ENCODE data around the gene FKBP11.
A peak's percentile ranks its signal among the peaks of the same experiment; 100 is the strongest.

The FKBP11 gene

DNA sequence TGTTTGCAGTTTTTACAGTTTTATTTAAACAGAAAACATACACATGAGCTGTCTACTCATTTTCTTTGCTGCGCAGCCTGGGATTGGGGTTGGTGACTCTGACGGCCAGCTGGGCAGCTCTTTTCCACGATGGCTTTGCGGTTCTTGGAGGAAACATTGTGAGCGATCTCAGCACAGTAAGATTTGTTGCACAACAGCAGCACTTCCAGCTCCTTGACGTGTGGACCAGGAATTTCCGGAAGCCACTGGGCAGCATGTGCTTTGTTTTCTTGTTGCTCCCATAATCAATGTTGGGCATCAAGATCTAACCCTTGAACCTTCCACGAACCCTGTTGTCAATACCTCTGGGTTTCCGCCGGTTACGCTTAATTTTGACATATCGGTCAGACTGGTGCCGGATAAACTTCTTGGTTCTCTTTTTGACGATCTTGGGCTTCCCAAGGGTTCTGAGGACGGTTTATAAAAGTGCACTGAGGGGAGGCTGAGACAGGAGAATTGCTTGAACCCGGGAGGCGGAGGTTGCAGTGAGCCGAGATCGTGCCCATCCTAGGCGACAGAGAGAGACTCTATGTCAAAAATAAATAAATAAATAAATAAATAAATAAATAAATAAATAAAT lies 21.8 kb downstream of the FKBP11 start:
- Histone ChIP-seq H3K9me3 (ENCODE audit: insufficient read depth, low read length) (no peaks in the 10 kb centered on the region), H3K27me3 (ENCODE audit: low read depth, low read length) (no peaks in the 10 kb centered on the region; the same call in 1 of the 2 replicates), H3K79me2 (ENCODE audit: low read length) (no peaks in the 10 kb centered on the region), H4K20me1 (ENCODE audit: insufficient read depth, low read length) (no peaks in the 10 kb centered on the region), H3K9ac (ENCODE audit: low read length) (no peak overlapping the region), H2AFZ (ENCODE audit: low read depth, low read length) (0 out of 2 replicates have a peak overlapping the region, but pooled peaks have one; percentile 33), H3K36me3 (replicated peaks; ENCODE audit: low read depth, low read length) (no peaks in the 10 kb centered on the region), H3K4me2 (ENCODE audit: low read length) (no peak overlapping the region), H3K4me1 (ENCODE audit: low read length) (peaks cover 7% of the 10 kb centered on the region), H3K4me3 (ENCODE audit: low read length) (no peak overlapping the region), H3K27ac (ENCODE audit: low read length) (no peak overlapping the region)
- TF ChIP-seq EZH2phosphoT487 (IDR thresholded peaks at IDR 0.05; ENCODE audit: low read depth): no peak
- TF ChIP-seq CTCF (IDR thresholded peaks at IDR 0.05; ENCODE audit: low read depth, low read length): no peak

- Histone ChIP-seq H3K9ac (ENCODE audit: low read length) (no peak overlapping the region), H2AFZ (ENCODE audit: low read depth, low read length) (no peak overlapping the region), H3K79me2 (ENCODE audit: low read length) (no peaks in the 10 kb centered on the region), H3K27me3 (ENCODE audit: low read depth, low read length) (no peaks in the 10 kb centered on the region; the same call in 1 of the 2 replicates), H3K36me3 (replicated peaks; ENCODE audit: low read depth, low read length) (no peaks in the 10 kb centered on the region), H4K20me1 (ENCODE audit: insufficient read depth, low read length) (no peaks in the 10 kb centered on the region), H3K9me3 (ENCODE audit: insufficient read depth, low read length) (no peaks in the 10 kb centered on the region), H3K27ac (ENCODE audit: low read length) (no peak overlapping the region), H3K4me1 (ENCODE audit: low read length) (peaks cover 7% of the 10 kb centered on the region), H3K4me2 (ENCODE audit: low read length) (no peak overlapping the region), H3K4me3 (ENCODE audit: low read length) (no peak overlapping the region)
- TF ChIP-seq EZH2phosphoT487 (IDR thresholded peaks at IDR 0.05; ENCODE audit: low read depth): no peak
- TF ChIP-seq CTCF (IDR thresholded peaks at IDR 0.05; ENCODE audit: low read depth, low read length): no peak
Measured at GRCh38 chr12:48901278-48901677, 24.0 kb downstream of the FKBP11 start.

DNA sequence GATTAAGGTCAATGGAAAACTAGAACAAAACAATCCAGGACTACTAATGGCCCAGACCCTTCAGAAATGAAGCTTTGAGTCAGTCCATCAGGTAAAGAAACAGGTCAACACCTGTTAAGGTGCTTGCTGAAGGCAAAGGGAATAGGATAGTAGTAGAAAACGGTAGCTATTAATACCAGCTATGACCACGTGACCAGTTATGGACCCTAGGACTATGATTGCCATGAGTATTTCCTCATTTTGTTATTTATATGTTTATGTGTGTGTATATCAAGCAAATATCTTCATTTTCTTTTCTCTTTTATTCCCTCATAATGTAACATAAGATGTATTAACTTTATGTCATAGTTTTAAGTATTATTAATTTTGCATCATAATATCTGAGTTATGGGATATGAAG lies 25.6 kb downstream of the FKBP11 start:
- Histone ChIP-seq H3K36me3 (replicated peaks; ENCODE audit: low read depth, low read length) (no peaks in the 10 kb centered on the region), H3K4me3 (ENCODE audit: low read length) (no peak overlapping the region), H2AFZ (ENCODE audit: low read depth, low read length) (no peak overlapping the region), H3K9ac (ENCODE audit: low read length) (no peak overlapping the region), H3K79me2 (ENCODE audit: low read length) (no peaks in the 10 kb centered on the region), H4K20me1 (ENCODE audit: insufficient read depth, low read length) (no peaks in the 10 kb centered on the region), H3K9me3 (ENCODE audit: insufficient read depth, low read length) (no peaks in the 10 kb centered on the region), H3K27ac (ENCODE audit: low read length) (no peak overlapping the region), H3K27me3 (ENCODE audit: low read depth, low read length) (no peaks in the 10 kb centered on the region), H3K4me1 (ENCODE audit: low read length) (peaks cover 7% of the 10 kb centered on the region), H3K4me2 (ENCODE audit: low read length) (no peak overlapping the region)
- TF ChIP-seq EZH2phosphoT487 (IDR thresholded peaks at IDR 0.05; ENCODE audit: low read depth) (no peak), CTCF (IDR thresholded peaks at IDR 0.05; ENCODE audit: low read depth, low read length) (no peak)

GRCh38 chr12:48894271-48894670 lies 31.0 kb downstream of the FKBP11 start:
- H3K4me1 ChIP-seq (ENCODE audit: low read length): 0 out of 2 replicates have a peak, but pooled peaks cover 2% of the 10 kb centered on the region
- H3K4me3 ChIP-seq (ENCODE audit: low read length): no peak overlapping the region
- no peak overlapping the region for H2AFZ ChIP-seq (ENCODE audit: low read depth, low read length)
- H3K27me3 ChIP-seq (ENCODE audit: low read depth, low read length): peaks cover 8% of the 10 kb centered on the region
- H4K20me1 ChIP-seq (ENCODE audit: insufficient read depth, low read length): no peaks in the 10 kb centered on the region
- no peak overlapping the region for H3K9ac ChIP-seq (ENCODE audit: low read length)
- no peaks in the 10 kb centered on the region for H3K9me3 ChIP-seq (ENCODE audit: insufficient read depth, low read length)
- TF ChIP-seq CTCF (IDR thresholded peaks at IDR 0.05; ENCODE audit: low read depth, low read length) (no peak), EZH2phosphoT487 (IDR thresholded peaks at IDR 0.05; ENCODE audit: low read depth) (no peak)
- H3K27ac ChIP-seq (ENCODE audit: low read length): no peak overlapping the region
- H3K36me3 ChIP-seq (replicated peaks; ENCODE audit: low read depth, low read length): no peaks in the 10 kb centered on the region
- no peaks in the 10 kb centered on the region for H3K79me2 ChIP-seq (ENCODE audit: low read length)
- H3K4me2 ChIP-seq (ENCODE audit: low read length): no peak overlapping the region

Data from OCI-LY3 (cell line).